Ascending aorta (tissue), 2 donors: Measurements from ENCODE around the gene TMF1. TPM values are rescaled to one million over a fixed set of nuclear protein-coding genes. Genes with fewer than 3 reads are reported as not detected.

Source experiments
- DNase-seq, 2 donors: peaks; one replicate each; pipeline ENCODE4 v3.0.0-alpha.2; 2019; ENCODE audit warnings: low spot score in 2 of 2
- H3K27ac ChIP-seq, 2 donors: fragments of 200-600 bp; sonication (generic); one replicate each; pipeline ENCODE4 v1.5.1; 2016 to 2017; ENCODE audit warnings: mild to moderate bottlenecking in 1 of 2
- H3K27me3 ChIP-seq: fragments of 200-600 bp; sonication (generic); one replicate; pipeline ENCODE4 v1.5.1; 2017
- H3K36me3 ChIP-seq, 2 donors: fragments of 200-600 bp; sonication (generic); one replicate each; pipeline ENCODE4 v1.5.1; 2016
- H3K4me1 ChIP-seq, 2 donors: fragments of 200-600 bp; sonication (generic); one replicate each; pipeline ENCODE4 v1.5.1; 2016 to 2017; ENCODE audit warnings: mild to moderate bottlenecking in 1 of 2
- H3K4me3 ChIP-seq, 2 donors: fragments of 200-600 bp; sonication (generic); one replicate each; pipeline ENCODE4 v1.5.1; 2016 to 2017; ENCODE audit warnings: mild to moderate bottlenecking in 1 of 2
- H3K9me3 ChIP-seq, 2 donors: fragments of 200-600 bp; sonication (generic); one replicate each; pipeline ENCODE4 v1.5.1; 2016
- intact Hi-C: fragments of 100-400 bp; cut with DNase I; formaldehyde crosslinking; loops from one replicate; pipeline ENCODE4 v1.15.1; 2023
- total RNA-seq: library from RNA; depleted of rRNA; stranded (reverse); fragments of >200 nt; gene quantifications from one replicate; pipeline ENCODE4 v1.1.0, GENCODE V29; 2016
- TF ChIP-seq, protein P1 (sequence below), 3 experiments: fragments of 200-600 bp in 2 of 3; fragments of 450-650 bp in 1 of 3; sonication (generic) in 2 of 3; IDR thresholded peaks; one replicate each; pipeline ENCODE4 v1.5.1; 2016 to 2019; ENCODE audit warnings: antibody characterized with exemption in 3 of 3, mild to moderate bottlenecking in 1 of 3, moderate library complexity in 1 of 3

The TMF1 gene
- total RNA-seq, 1 donor from 2014 or later = 35.2 TPM

DNA sequence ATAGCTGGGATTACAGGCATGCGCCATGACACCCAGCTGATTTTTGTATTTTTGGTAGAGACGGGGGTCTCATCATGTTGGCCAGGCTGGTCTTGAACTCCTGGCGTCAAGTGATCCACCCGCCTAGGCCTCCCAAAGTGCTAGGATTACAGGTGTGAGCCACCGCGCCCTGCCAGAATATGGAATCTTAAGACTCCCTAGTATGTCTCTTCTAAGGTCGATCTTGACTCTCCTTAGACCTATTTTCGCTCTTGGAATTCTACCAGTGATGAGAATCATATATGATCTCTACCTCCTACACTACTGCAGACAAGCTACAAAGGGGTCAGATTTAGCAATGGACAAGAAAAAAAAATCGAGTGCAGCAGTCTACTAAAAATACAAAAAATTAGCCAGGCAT is 19.4 kb downstream of the TMF1 start:
- TF ChIP-seq, protein P1, sequence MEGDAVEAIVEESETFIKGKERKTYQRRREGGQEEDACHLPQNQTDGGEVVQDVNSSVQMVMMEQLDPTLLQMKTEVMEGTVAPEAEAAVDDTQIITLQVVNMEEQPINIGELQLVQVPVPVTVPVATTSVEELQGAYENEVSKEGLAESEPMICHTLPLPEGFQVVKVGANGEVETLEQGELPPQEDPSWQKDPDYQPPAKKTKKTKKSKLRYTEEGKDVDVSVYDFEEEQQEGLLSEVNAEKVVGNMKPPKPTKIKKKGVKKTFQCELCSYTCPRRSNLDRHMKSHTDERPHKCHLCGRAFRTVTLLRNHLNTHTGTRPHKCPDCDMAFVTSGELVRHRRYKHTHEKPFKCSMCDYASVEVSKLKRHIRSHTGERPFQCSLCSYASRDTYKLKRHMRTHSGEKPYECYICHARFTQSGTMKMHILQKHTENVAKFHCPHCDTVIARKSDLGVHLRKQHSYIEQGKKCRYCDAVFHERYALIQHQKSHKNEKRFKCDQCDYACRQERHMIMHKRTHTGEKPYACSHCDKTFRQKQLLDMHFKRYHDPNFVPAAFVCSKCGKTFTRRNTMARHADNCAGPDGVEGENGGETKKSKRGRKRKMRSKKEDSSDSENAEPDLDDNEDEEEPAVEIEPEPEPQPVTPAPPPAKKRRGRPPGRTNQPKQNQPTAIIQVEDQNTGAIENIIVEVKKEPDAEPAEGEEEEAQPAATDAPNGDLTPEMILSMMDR (IDR thresholded peaks at IDR 0.05) = no peak
- DNase-seq = no peak
- H3K27ac ChIP-seq = no peak overlapping the region
- no peaks in the 10 kb centered on the region for H3K9me3 ChIP-seq
- H3K36me3 ChIP-seq = peaks cover 66 to 86% of the 10 kb centered on the region in 2 donors
- H3K4me1 ChIP-seq = no peaks in the 10 kb centered on the region
- no peak overlapping the region for H3K4me3 ChIP-seq
- intact Hi-C loops = no loop called here
- no peaks in the 10 kb centered on the region for H3K27me3 ChIP-seq

DNA sequence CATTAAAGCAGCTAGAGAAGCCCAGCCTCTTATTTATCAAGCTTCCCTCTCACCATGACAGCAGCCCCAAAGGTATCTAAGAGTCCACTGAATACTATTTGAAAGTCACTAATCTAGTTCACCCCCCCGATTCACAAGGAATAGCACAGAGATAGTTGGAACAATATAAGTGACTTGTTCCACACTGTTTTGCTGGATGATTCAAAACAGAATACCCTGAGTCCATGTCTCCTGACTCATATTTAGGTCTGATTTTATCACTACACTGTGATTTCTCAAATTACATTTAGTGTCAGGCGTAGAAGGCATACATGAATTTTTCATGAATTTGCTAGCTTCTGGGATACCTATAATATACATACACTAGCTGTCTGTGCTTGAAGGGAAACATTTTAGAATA is 20.0 kb downstream of the TMF1 start:
- H3K27ac ChIP-seq = peak overlapping the region in 1 of 2 donors; percentile 16
- H3K4me1 ChIP-seq = no peaks in the 10 kb centered on the region
- no peak overlapping the region for H3K4me3 ChIP-seq
- TF ChIP-seq, protein P1 (IDR thresholded peaks at IDR 0.05) = no peak
- intact Hi-C loops = no loop called here
- H3K27me3 ChIP-seq = no peaks in the 10 kb centered on the region
- DNase-seq = no peak
- H3K36me3 ChIP-seq = peaks cover 63 to 85% of the 10 kb centered on the region in 2 donors
- no peaks in the 10 kb centered on the region for H3K9me3 ChIP-seq

DNA sequence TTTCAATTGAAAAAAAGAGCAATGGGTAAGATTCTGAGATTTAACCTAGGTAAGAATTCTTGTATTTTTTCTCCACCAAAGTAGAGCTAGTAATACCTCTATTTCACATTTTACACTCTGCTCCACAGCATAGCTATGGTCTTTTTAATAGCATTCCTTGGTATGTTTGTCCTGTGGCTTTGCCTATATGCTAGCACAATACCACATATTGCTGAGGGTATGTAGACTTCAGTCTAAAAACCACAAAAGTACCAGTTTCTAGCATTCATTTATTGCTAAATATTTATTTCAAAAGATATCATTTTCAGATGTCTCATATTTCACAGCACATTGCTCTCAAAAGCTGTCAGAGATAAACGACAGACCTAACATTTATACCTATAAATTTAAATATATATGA is 20.5 kb downstream of the TMF1 start:
- intact Hi-C loops = no loop called here
- no peaks in the 10 kb centered on the region for H3K27me3 ChIP-seq
- no peaks in the 10 kb centered on the region for H3K4me1 ChIP-seq
- H3K36me3 ChIP-seq = peaks cover 65 to 85% of the 10 kb centered on the region in 2 donors
- H3K27ac ChIP-seq = no peak overlapping the region
- TF ChIP-seq, protein P1 (IDR thresholded peaks at IDR 0.05) = no peak
- no peak overlapping the region for H3K4me3 ChIP-seq
- no peaks in the 10 kb centered on the region for H3K9me3 ChIP-seq
- DNase-seq = no peak

DNA sequence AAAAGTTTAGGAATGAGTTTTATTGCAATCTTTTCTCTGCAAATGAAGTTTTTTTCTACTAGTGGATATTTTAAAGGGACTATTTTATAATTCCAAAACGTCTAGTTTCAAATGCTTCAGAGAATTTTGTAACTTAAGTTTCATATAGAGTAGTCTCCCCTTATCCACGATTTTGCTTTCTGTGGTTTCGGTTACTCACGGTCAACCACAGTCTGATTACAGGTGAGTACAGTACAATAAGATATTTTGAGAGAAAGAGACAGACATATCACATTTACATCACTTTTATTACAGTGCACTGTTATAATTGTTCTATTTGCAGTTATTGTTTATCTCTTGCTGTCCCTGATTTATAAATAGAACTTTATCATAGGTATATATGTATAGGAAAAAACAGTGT is 31.3 kb downstream of the TMF1 start:
- no peaks in the 10 kb centered on the region for H3K27me3 ChIP-seq
- no peak overlapping the region for H3K27ac ChIP-seq
- H3K4me1 ChIP-seq = no peaks in the 10 kb centered on the region
- no peak for DNase-seq
- no peaks in the 10 kb centered on the region for H3K9me3 ChIP-seq
- H3K36me3 ChIP-seq = peaks cover 21 to 26% of the 10 kb centered on the region in 2 donors
- intact Hi-C loops = no loop called here
- H3K4me3 ChIP-seq = no peak overlapping the region
- TF ChIP-seq, protein P1 (IDR thresholded peaks at IDR 0.05) = no peak

DNA sequence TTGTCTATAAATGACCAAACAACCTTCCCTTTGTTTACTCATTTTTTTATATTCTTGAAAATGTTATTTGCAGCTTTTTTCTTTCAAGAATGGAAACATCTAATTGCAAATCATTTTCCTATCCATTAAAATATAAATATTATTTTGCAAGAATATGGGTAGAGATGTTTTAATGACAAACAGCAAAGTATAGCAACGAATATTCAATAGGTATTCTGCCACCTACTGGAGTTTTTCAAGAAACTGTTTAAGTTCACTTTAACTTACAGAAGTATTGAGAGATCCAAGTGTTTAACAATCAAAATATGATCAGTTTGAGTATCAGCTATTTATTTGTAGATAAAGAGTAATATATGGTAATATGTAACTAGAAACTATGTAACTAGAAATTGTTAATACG is 31.7 kb downstream of the TMF1 start:
- Histone ChIP-seq H3K27me3 (no peaks in the 10 kb centered on the region), H3K9me3 (no peaks in the 10 kb centered on the region), H3K4me1 (no peaks in the 10 kb centered on the region), H3K4me3 (no peak overlapping the region), H3K36me3 (peaks cover 17 to 21% of the 10 kb centered on the region in 2 donors), H3K27ac (no peak overlapping the region)
- intact Hi-C loops = no loop called here
- TF ChIP-seq, protein P1 (IDR thresholded peaks at IDR 0.05) = peak in 2 of 3 experiments; percentile 12 to 29
- DNase-seq = no peak

DNA sequence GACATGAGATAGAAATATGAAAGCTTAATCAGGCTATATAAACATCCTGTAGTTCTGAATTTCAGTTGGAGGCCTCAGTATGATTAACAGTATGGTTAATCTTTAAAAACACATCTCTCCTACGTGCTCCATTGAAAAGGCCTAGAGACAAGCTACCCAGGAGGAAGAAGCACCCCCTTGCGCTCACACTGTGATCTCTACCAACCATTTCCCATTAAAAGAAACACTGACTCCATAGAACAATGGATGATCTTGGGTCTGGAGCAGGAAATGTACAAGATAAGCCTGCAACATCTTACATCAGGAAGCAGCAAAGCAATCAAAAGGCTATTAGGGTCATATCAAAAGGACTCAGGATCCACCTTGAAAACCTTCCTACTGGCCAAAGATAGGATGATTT is 35.2 kb downstream of the TMF1 start:
- Histone ChIP-seq H3K36me3 (peaks cover 0 to 6% of the 10 kb centered on the region in 2 donors), H3K27ac (no peak overlapping the region), H3K4me1 (peaks cover 0 to 8% of the 10 kb centered on the region in 2 donors), H3K4me3 (no peak overlapping the region), H3K9me3 (no peaks in the 10 kb centered on the region), H3K27me3 (no peaks in the 10 kb centered on the region)
- no peak for DNase-seq
- intact Hi-C loops = no loop called here
- TF ChIP-seq, protein P1 (IDR thresholded peaks at IDR 0.05) = no peak
